Lower leg skin (tissue), 4 donors: ENCODE results near the gene CACNB2. TPM values are rescaled to one million over a fixed set of nuclear protein-coding genes. Genes with fewer than 3 reads are reported as not detected.

Experiments used
- DNase-seq, 2 donors: peaks; one replicate each; pipeline ENCODE4 v3.0.0-alpha.2; 2019; ENCODE audit warnings: low spot score in 2 of 2
- H3K4me3 ChIP-seq: fragments of 200-600 bp; sonication (generic); 2 replicates; pipeline ENCODE4 v1.5.1; 2017; ENCODE audit warnings: mild to moderate bottlenecking, low read depth; ENCODE audit not compliant: poor library complexity, severe bottlenecking
- CTCF ChIP-seq, 3 donors: fragments of 450-650 bp; IDR thresholded peaks; one replicate each; pipeline ENCODE4 v1.5.1; 2016; ENCODE audit warnings: antibody characterized with exemption in 3 of 3, mild to moderate bottlenecking in 3 of 3, moderate library complexity in 2 of 3
- POLR2A ChIP-seq, 2 donors: fragments of 450-650 bp; IDR thresholded peaks; one replicate each; pipeline ENCODE4 v1.6.1; 2016 to 2017; ENCODE audit warnings: antibody characterized with exemption in 2 of 2, mild to moderate bottlenecking in 1 of 2, moderate library complexity in 1 of 2
- WGBS, 2 donors: methylation state at CpG; one replicate each; pipeline ENCODE4 v1.1.5; 2018; 5-methylcytosine and 5-hydroxymethylcytosine counted together
- intact Hi-C: fragments of 100-400 bp; cut with DNase I; formaldehyde crosslinking; loops from one replicate; pipeline ENCODE4 v1.15.0; 2023; ENCODE audit warnings: low total_unique reads
- total RNA-seq, 4 donors: library from RNA; depleted of rRNA; stranded (reverse); fragments of >200 nt; gene quantifications; one replicate each; pipeline ENCODE4 v1.1.0, GENCODE V29; 2016

Gene CACNB2
- total RNA-seq, 4 donors from 2014 or later, result 3.6 to 7.6 (median 6.1) TPM

GRCh38 chr10:18306031-18306430 is 165.8 kb downstream of the CACNB2 start:
- intact Hi-C loops, result no loop called here
- DNase-seq, result no peak
- 80 to 85% methylated on average over 3 of the region's 3 CpGs for WGBS, 2 donors
- no peak overlapping the region for H3K4me3 ChIP-seq
- TF ChIP-seq POLR2A (IDR thresholded peaks at IDR 0.05) (no peak), CTCF (IDR thresholded peaks at IDR 0.05) (no peak)

GRCh38 chr10:18308600-18308999 is 168.4 kb downstream of the CACNB2 start:
- whole genome bisulfite sequencing, 2 donors, result 24 to 41% methylated on average over 3 of the region's 3 CpGs
- intact Hi-C loops, result no loop called here
- no peak overlapping the region for H3K4me3 ChIP-seq
- TF ChIP-seq POLR2A (IDR thresholded peaks at IDR 0.05) (no peak), CTCF (IDR thresholded peaks at IDR 0.05) (no peak)
- DNase-seq, result no peak

- intact Hi-C loops, result no loop called here
- TF ChIP-seq CTCF (IDR thresholded peaks at IDR 0.05) (no peak), POLR2A (IDR thresholded peaks at IDR 0.05) (no peak)
- H3K4me3 ChIP-seq, result no peak overlapping the region
- 90 to 96% methylated on average over 2 of the region's 2 CpGs for WGBS, 2 donors
- no peak for DNase-seq
Measured at GRCh38 chr10:18310761-18311160, 170.5 kb downstream of the CACNB2 start.

- WGBS, 2 donors, result 31 to 33% methylated on average over 7 of the region's 7 CpGs
- intact Hi-C loops, result no loop called here
- no peak overlapping the region for H3K4me3 ChIP-seq
- DNase-seq, result no peak
- TF ChIP-seq POLR2A (IDR thresholded peaks at IDR 0.05) (no peak), CTCF (IDR thresholded peaks at IDR 0.05) (no peak)
Measured at GRCh38 chr10:18312374-18313139, 172.3 kb downstream of the CACNB2 start.

- DNase-seq, result no peak
- TF ChIP-seq POLR2A (IDR thresholded peaks at IDR 0.05), result no peak
- TF ChIP-seq CTCF (IDR thresholded peaks at IDR 0.05), result no peak
- no peak overlapping the region for H3K4me3 ChIP-seq
- intact Hi-C loops, result no loop called here
- WGBS, 2 donors, result 72 to 76% methylated on average over 10 of the region's 10 CpGs
Measured at GRCh38 chr10:18313140-18313530, 172.9 kb downstream of the CACNB2 start.

- TF ChIP-seq CTCF (IDR thresholded peaks at IDR 0.05) (no peak), POLR2A (IDR thresholded peaks at IDR 0.05) (no peak)
- intact Hi-C loops, result no loop called here
- DNase-seq, result no peak
- 85 to 90% methylated on average over 6 of the region's 6 CpGs for WGBS, 2 donors
- no peak overlapping the region for H3K4me3 ChIP-seq
Measured at GRCh38 chr10:18313626-18314025, 173.4 kb downstream of the CACNB2 start.
